ENCODE results near the gene HRG.
A peak's percentile ranks its signal among the peaks of the same experiment; 100 is the strongest.

Gene HRG, protein sequence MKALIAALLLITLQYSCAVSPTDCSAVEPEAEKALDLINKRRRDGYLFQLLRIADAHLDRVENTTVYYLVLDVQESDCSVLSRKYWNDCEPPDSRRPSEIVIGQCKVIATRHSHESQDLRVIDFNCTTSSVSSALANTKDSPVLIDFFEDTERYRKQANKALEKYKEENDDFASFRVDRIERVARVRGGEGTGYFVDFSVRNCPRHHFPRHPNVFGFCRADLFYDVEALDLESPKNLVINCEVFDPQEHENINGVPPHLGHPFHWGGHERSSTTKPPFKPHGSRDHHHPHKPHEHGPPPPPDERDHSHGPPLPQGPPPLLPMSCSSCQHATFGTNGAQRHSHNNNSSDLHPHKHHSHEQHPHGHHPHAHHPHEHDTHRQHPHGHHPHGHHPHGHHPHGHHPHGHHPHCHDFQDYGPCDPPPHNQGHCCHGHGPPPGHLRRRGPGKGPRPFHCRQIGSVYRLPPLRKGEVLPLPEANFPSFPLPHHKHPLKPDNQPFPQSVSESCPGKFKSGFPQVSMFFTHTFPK

DNA sequence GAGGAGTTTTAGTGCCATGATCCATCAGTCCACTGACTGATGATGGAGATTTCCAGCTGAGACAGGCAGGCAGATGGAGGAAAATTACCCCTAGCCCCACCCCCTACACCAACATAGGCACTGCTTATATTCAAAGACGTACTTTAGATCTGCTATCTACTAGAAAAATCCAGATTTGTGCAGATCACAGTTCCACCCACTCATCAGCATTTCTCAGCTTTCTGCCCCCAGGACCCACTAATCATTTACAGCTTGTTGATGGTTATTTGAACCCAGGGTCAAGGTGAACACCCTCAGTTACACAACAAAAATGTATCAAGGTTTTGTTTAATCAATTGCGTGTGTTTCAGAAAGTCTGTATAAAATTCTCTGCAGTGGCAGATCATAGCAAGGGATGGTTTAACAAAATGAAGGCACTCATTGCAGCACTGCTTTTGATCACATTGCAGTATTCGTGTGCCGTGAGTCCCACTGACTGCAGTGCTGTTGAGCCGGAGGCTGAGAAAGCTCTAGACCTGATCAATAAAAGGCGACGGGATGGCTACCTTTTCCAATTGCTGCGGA is at the start of gene HRG:
HRG (plus strand) TSS at position 390 of the 564 bp plus-strand sequence; CDS start at position 408, 18 bp downstream.
- ChIA-PET POLR2A (no interaction called here), CTCF (no interaction called here)
- no peak for DNase-seq (ENCODE audit: extremely low spot score)
- TF ChIP-seq, protein P1, sequence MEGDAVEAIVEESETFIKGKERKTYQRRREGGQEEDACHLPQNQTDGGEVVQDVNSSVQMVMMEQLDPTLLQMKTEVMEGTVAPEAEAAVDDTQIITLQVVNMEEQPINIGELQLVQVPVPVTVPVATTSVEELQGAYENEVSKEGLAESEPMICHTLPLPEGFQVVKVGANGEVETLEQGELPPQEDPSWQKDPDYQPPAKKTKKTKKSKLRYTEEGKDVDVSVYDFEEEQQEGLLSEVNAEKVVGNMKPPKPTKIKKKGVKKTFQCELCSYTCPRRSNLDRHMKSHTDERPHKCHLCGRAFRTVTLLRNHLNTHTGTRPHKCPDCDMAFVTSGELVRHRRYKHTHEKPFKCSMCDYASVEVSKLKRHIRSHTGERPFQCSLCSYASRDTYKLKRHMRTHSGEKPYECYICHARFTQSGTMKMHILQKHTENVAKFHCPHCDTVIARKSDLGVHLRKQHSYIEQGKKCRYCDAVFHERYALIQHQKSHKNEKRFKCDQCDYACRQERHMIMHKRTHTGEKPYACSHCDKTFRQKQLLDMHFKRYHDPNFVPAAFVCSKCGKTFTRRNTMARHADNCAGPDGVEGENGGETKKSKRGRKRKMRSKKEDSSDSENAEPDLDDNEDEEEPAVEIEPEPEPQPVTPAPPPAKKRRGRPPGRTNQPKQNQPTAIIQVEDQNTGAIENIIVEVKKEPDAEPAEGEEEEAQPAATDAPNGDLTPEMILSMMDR (IDR thresholded peaks at IDR 0.05; ENCODE audit: control extremely low read depth, extremely low read depth, low read depth, missing control alignments) = no peak

DNA sequence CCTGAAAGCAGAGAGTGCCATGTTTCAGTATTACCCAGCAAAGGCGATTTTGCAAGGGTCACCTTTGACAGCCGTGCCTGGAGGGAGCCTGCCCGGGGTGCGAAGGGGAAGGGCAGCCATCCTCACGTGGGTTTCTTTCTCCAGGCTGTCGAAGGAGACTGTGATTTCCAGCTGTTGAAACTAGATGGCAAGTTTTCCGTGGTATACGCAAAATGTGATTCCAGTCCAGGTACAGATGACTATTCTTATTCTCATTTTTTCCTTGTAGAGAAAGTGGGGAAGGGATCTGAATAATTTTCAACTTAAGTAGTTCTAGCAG is 49.6 kb upstream of the HRG start:
- ChIA-PET POLR2A (interaction anchor here (1.0 to 1.6 kb wide), 3 partner anchors 46 to 168 kb away, joined by 3 to 4 read pairs (median 3); partner anchors contain the start of genes DNAJB11 and EIF4A2), CTCF (interaction anchor here (0.7 to 12.5 kb wide), 60 partner anchors 8 to 956 kb away, joined by 3 to 202 read pairs (median 6); partner anchors contain the start of genes DNAJB11, EIF4A2 and TBCCD1)
- TF ChIP-seq, protein P1 (IDR thresholded peaks at IDR 0.05; ENCODE audit: control extremely low read depth, extremely low read depth, low read depth, missing control alignments) = no peak
- DNase-seq (ENCODE audit: extremely low spot score) = no peak

DNA sequence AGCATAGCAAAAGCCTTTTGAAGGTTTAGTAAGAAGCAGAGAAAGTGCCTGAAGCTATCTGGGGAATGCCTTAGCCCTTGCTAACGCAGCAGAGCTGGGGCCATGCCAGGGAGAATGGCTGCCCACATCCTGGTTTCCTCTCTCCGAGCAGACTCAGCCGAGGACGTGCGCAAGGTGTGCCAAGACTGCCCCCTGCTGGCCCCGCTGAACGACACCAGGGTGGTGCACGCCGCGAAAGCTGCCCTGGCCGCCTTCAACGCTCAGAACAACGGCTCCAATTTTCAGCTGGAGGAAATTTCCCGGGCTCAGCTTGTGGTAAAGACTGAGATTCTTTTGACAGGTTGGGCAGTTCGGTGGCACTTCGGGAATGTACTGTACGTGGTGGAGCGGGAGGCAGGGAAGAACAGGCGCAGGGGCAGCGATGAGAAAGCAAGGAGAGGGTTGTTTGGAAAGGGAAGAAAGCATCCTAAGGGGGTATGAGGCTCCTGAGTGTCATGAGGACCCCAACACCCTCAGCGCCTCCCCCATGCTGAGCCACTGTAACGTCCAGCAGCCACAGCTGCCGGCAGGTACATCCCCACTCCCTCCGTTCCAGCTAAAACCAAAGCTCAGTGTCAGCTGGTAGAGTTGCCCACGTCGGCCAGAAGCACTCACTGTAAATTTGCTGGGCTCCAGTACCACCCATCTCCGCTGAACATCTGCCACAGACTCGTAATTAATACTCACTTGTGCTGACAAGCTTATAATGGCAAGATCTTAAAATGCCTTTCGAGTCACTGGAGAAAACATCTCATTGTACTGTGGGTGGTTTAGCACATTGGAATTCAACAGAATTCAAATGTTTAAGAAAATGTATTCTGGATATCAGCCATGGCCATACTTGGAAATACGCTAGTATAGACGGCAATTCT is 48.5 kb upstream of the HRG start:
- CTCF ChIA-PET = interaction anchor here (0.6 to 12.5 kb wide), 69 partner anchors 8 to 1051 kb away, joined by 3 to 202 read pairs (median 4); partner anchors contain the start of genes DNAJB11, EIF4A2 and TBCCD1
- TF ChIP-seq, protein P1 (IDR thresholded peaks at IDR 0.05; ENCODE audit: control extremely low read depth, extremely low read depth, low read depth, missing control alignments) = peak; percentile 95
- POLR2A ChIA-PET = interaction anchor here (1.2 to 1.6 kb wide), 2 partner anchors 47 to 166 kb away, joined by 3 read pairs; partner anchors contain the start of genes DNAJB11 and EIF4A2
- DNase-seq (ENCODE audit: extremely low spot score) = peak; percentile 91

DNA sequence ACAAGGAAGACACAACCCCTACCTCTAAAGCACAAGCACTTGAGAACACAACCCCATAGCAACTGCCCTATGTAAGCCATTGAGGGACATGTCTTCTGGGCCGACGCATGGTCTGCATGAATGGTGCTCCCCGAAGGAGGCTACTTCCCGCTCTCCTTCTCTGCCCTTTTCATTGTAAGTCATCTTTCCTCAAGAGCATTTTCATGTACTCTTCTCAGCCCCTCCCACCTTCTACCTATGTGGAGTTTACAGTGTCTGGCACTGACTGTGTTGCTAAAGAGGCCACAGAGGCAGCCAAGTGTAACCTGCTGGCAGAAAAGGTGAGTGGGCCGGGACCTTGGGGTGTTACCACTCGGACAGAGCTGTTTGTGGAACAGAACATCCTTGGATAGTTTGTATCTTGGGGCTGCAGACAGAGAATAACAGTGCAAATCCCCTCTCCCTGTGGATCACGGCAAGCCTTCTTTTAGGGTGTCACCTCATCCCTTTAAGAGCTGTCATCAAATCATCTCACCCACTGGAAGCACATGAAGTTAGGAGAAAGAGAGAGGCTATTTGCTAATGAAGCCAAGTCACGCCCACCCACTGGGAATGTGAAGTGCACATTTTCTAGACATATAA is 47.4 kb upstream of the HRG start:
- no peak for DNase-seq (ENCODE audit: extremely low spot score)
- ChIA-PET CTCF (interaction anchor here (1.9 to 12.5 kb wide), 14 partner anchors 15 to 675 kb away, joined by 4 to 202 read pairs (median 36); partner anchors contain the start of genes DNAJB11 and TBCCD1), POLR2A (no interaction called here)
- TF ChIP-seq, protein P1 (IDR thresholded peaks at IDR 0.05; ENCODE audit: control extremely low read depth, extremely low read depth, low read depth, missing control alignments) = no peak

DNA sequence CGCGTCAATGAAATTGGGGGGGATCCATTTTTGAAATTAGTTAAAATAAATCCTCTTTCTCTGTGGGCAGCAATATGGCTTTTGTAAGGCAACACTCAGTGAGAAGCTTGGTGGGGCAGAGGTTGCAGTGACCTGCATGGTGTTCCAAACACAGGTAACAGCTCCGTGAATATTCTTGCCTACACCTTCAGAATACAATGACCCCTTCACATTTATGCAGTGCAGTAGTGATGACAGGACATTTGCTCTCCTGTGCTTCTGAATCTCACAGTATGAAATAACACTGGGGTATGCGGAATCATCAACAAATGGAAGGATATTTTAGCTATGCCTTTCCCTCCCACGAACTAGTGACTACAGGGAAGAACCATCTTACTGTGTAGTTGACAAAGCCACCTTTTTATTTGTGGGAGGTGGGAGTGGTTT is 46.0 kb upstream of the HRG start:
- CTCF ChIA-PET = interaction anchor here (1.2 to 12.5 kb wide), 4 partner anchors 14 to 960 kb away, joined by 4 to 202 read pairs (median 98); no protein-coding TSS in a partner anchor
- TF ChIP-seq, protein P1 (IDR thresholded peaks at IDR 0.05; ENCODE audit: control extremely low read depth, extremely low read depth, low read depth, missing control alignments) = no peak
- POLR2A ChIA-PET = no interaction called here
- DNase-seq (ENCODE audit: extremely low spot score) = no peak

All from GM10248 (cell line).